CD14-positive monocyte (primary cell): ENCODE measurements around the gene KCNJ16. TPM values are rescaled to one million over a fixed set of nuclear protein-coding genes. Genes with fewer than 3 reads are reported as not detected.
A peak's percentile ranks its signal among the peaks of the same experiment; 100 is the strongest.

Experiments
- DNase-seq, 3 donors: peaks; one replicate each; pipeline ENCODE4 v3.0.0-alpha.2; 2011 to 2022
- H2AFZ ChIP-seq: 2 replicates; pipeline ENCODE4 v1.6.0; 2012; ENCODE audit warnings: mild to moderate bottlenecking, low read depth, low read length, inconsistent platforms; ENCODE audit not compliant: insufficient read depth, poor library complexity, severe bottlenecking
- H3K27ac ChIP-seq, 2 donors: 1 replicate in 1 of 2; 2 replicates in 1 of 2; pipeline ENCODE4 v1.5.1; 2012 to 2013; ENCODE audit warnings: low read length in 2 of 2, control low read depth in 1 of 2, inconsistent platforms in 1 of 2, low read depth in 1 of 2, mild to moderate bottlenecking in 1 of 2
- H3K27me3 ChIP-seq, 2 donors: one replicate each; pipeline versions ENCODE4 v1.6.0 to v1.6.1; 2011 to 2013; ENCODE audit warnings: low read length in 2 of 2; ENCODE audit not compliant: control insufficient read depth in 2 of 2, insufficient read depth in 2 of 2
- H3K36me3 ChIP-seq, 2 donors: replicated peaks in 1 of 2; 1 replicate in 1 of 2; 2 replicates in 1 of 2; pipeline versions ENCODE4 v1.5.1 to v1.6.1; 2012 to 2013; ENCODE audit warnings: low read length in 2 of 2, control low read depth in 1 of 2, inconsistent platforms in 1 of 2, mild to moderate bottlenecking in 1 of 2; ENCODE audit not compliant: insufficient read depth in 2 of 2, control insufficient read depth in 1 of 2
- H3K4me1 ChIP-seq, 2 donors: 1 replicate in 1 of 2; 2 replicates in 1 of 2; pipeline versions ENCODE4 v1.5.1 to v1.6.1; 2012 to 2013; ENCODE audit warnings: low read length in 2 of 2, control low read depth in 1 of 2, inconsistent platforms in 1 of 2, mild to moderate bottlenecking in 1 of 2, moderate library complexity in 1 of 2; ENCODE audit not compliant: insufficient read depth in 2 of 2, control insufficient read depth in 1 of 2
- H3K4me2 ChIP-seq: replicated peaks from 2 replicates; pipeline ENCODE3; 2012; ENCODE audit warnings: low read length, moderate library complexity, mild to moderate bottlenecking; ENCODE audit not compliant: poor library complexity, severe bottlenecking; ENCODE audit errors: extremely low read depth
- H3K4me3 ChIP-seq, 3 experiments: fragments of 200-600 bp in 1 of 3; sonication (generic) in 1 of 3; replicated peaks in 1 of 3; 1 replicate in 2 of 3; 2 replicates in 1 of 3; pipeline ENCODE4 v1.5.1; 2011 to 2013; ENCODE audit warnings: low read length in 3 of 3, mild to moderate bottlenecking in 3 of 3, control low read depth in 2 of 3, low read depth in 2 of 3, inconsistent platforms in 1 of 3, moderate library complexity in 1 of 3
- H3K79me2 ChIP-seq: 2 replicates; pipeline ENCODE4 v1.6.0; 2012; ENCODE audit warnings: mild to moderate bottlenecking, control low read depth, inconsistent platforms, low read length, moderate library complexity; ENCODE audit not compliant: insufficient read depth
- H3K9ac ChIP-seq: 2 replicates; pipeline ENCODE4 v1.6.0; 2017; ENCODE audit warnings: low read length, mild to moderate bottlenecking; ENCODE audit not compliant: insufficient read depth, poor library complexity, severe bottlenecking
- H3K9me3 ChIP-seq, 2 donors: replicated peaks in 1 of 2; 1 replicate in 1 of 2; 2 replicates in 1 of 2; pipeline versions ENCODE4 v1.5.1 to v1.6.1; 2012 to 2013; ENCODE audit warnings: low read length in 2 of 2, control low read depth in 1 of 2; ENCODE audit not compliant: control insufficient read depth in 1 of 2, insufficient read depth in 1 of 2
- H4K20me1 ChIP-seq: 2 replicates; pipeline ENCODE4 v1.6.0; 2012; ENCODE audit warnings: mild to moderate bottlenecking, low read length, control low read depth, moderate library complexity; ENCODE audit not compliant: insufficient read depth
- H3K27ac Mint-ChIP-seq, 7 donors: one replicate each; pipeline ENCODE4 v1.8.0; 2020; ENCODE audit warnings: mild to moderate bottlenecking in 7 of 7, mixed read lengths in 7 of 7, moderate library complexity in 6 of 7, inconsistent platforms in 2 of 7
- H3K27me3 Mint-ChIP-seq, 3 donors: one replicate each; pipeline ENCODE4 v1.8.0; 2021 to 2022; ENCODE audit warnings: low read depth in 3 of 3, mild to moderate bottlenecking in 3 of 3, mixed read lengths in 3 of 3, moderate library complexity in 3 of 3, inconsistent platforms in 1 of 3
- H3K36me3 Mint-ChIP-seq, 2 donors: one replicate each; pipeline ENCODE4 v1.8.0; 2020; ENCODE audit warnings: mixed read lengths in 2 of 2, inconsistent platforms in 1 of 2, mild to moderate bottlenecking in 1 of 2
- H3K4me1 Mint-ChIP-seq: one replicate; pipeline ENCODE4 v1.8.0; 2020; ENCODE audit warnings: mild to moderate bottlenecking, mixed read lengths
- H3K4me3 Mint-ChIP-seq, 2 donors: one replicate each; pipeline ENCODE4 v1.8.0; 2020; ENCODE audit warnings: mild to moderate bottlenecking in 2 of 2, mixed read lengths in 2 of 2, moderate library complexity in 1 of 2
- H3K9me3 Mint-ChIP-seq, 7 donors: one replicate each; pipeline ENCODE4 v1.8.0; 2020 to 2022; ENCODE audit warnings: mixed read lengths in 7 of 7, mild to moderate bottlenecking in 6 of 7, moderate library complexity in 6 of 7, inconsistent platforms in 2 of 7
- WGBS: methylation state at CpG from one replicate; pipeline ENCODE4 v1.1.5; 2013; ENCODE audit warnings: missing lambda C conversion rate; ENCODE audit not compliant: insufficient coverage; 5-methylcytosine and 5-hydroxymethylcytosine counted together
- intact Hi-C, 2 donors: fragments of 100-400 bp; cut with micrococcal nuclease; formaldehyde crosslinking; loops; one replicate each; pipeline versions ENCODE4 v1.15.0 to v1.15.1; 2023
- polyA plus RNA-seq, 3 donors: library from polyadenylated mRNA; depleted of rRNA in 1 of 3; unstranded in 2 of 3; stranded (reverse) in 1 of 3; fragments of 300-500 nt in 2 of 3; fragments of >200 nt in 1 of 3; fragmentation: Illumina TruSeq in 2 of 3; gene quantifications; 1 replicate in 2 of 3; 2 replicates in 1 of 3; pipeline ENCODE4 v1.2.3, GENCODE V29; 2012 to 2021
- TF ChIP-seq, protein P1 (sequence below): fragments of 200-600 bp; IDR thresholded peaks from one replicate; pipeline ENCODE4 v1.8.0; 2022; ENCODE audit warnings: antibody characterized with exemption, mild to moderate bottlenecking

KCNJ16 gene
- polyA plus RNA-seq, 3 donors: not detected

DNA sequence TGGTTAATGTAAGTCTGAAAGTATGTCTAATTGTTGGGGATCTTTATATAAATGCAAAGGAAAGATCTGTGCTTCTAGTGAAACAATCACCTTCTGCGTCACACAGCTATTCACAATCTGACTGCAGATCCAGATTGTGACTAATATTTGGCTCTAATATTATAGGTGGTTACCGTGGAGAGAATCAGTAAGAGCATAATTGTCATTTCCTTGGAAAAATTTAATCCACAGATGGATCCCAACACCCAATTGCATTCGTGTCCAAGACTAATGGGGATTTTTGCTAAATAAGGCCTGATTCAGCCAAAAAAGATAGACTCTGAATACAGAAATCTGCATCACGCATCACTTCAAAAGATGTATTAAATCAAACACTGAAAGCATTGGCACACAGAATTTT, 91.6 kb downstream of the KCNJ16 start:
- H3K9me3 Mint-ChIP-seq: peaks cover 0 to 3% (median 0%) of the 10 kb centered on the region in 7 donors
- intact Hi-C loops: no loop called here
- peaks cover 21% of the 10 kb centered on the region for H4K20me1 ChIP-seq
- TF ChIP-seq, protein P1, sequence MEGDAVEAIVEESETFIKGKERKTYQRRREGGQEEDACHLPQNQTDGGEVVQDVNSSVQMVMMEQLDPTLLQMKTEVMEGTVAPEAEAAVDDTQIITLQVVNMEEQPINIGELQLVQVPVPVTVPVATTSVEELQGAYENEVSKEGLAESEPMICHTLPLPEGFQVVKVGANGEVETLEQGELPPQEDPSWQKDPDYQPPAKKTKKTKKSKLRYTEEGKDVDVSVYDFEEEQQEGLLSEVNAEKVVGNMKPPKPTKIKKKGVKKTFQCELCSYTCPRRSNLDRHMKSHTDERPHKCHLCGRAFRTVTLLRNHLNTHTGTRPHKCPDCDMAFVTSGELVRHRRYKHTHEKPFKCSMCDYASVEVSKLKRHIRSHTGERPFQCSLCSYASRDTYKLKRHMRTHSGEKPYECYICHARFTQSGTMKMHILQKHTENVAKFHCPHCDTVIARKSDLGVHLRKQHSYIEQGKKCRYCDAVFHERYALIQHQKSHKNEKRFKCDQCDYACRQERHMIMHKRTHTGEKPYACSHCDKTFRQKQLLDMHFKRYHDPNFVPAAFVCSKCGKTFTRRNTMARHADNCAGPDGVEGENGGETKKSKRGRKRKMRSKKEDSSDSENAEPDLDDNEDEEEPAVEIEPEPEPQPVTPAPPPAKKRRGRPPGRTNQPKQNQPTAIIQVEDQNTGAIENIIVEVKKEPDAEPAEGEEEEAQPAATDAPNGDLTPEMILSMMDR: no peak
- no peaks in the 10 kb centered on the region for H3K36me3 Mint-ChIP-seq
- H3K4me1 ChIP-seq: peaks cover 15 to 32% of the 10 kb centered on the region in 2 donors
- H2AFZ ChIP-seq: no peak overlapping the region
- H3K36me3 ChIP-seq: no peaks in the 10 kb centered on the region
- peaks cover 23% of the 10 kb centered on the region for H3K79me2 ChIP-seq
- no peak overlapping the region for H3K4me3 ChIP-seq
- no peak overlapping the region for H3K9ac ChIP-seq
- no peak overlapping the region for H3K4me2 ChIP-seq
- no CpG with 5 or more reads among the region's 4 CpGs for WGBS
- H3K4me1 Mint-ChIP-seq: peaks cover 36% of the 10 kb centered on the region
- H3K27ac Mint-ChIP-seq: no peak overlapping the region
- H3K9me3 ChIP-seq: no peaks in the 10 kb centered on the region
- no peaks in the 10 kb centered on the region for H3K27me3 Mint-ChIP-seq
- H3K27me3 ChIP-seq: no peaks in the 10 kb centered on the region
- no peak overlapping the region for H3K4me3 Mint-ChIP-seq
- no peak overlapping the region for H3K27ac ChIP-seq
- DNase-seq: no peak

DNA sequence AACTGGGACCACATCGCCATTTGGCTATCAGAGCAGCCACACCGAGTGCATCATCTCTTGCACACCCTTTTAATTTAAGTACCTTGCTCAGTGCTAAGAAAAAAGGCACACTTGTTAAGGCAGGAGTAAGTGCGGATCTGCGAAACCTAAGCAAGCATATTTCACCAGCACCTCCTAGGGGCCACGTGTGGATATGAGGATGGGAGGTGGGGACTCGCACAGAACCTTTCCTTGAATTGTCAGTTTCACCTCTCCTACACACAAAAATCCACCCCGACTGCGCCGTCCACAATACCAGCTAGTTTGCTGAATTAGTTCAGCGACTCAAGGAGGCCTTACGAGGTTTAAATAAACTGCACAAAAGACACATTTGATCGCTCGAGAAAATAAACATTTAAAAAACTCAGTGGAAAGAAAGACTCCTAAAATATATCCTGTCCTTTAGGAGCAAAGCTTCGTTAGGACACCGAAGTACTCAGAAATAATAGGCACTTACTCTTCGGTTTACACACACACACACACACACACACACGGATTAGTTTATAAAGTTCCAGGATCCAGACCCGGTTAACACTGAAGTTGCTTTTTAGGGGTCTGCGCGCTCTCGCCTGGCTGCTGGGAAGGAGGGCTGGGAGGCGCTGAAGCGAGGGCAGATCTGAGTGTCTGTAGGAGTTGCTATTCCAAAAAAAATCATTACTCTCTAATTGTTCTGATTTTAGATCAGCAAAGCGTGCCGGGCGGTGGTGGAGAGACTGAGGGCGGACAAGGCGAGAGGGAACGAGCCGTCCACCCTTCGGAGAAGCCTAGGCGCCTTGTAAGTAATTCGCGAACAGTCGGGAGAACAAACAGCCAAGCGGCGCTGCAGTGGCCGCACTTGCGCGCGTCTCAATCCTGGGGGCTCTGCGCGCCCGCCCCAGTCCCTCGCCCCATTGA, 93.3 kb downstream of the KCNJ16 start:
- H3K4me1 ChIP-seq: peaks cover 30 to 49% of the 10 kb centered on the region in 2 donors
- WGBS: 0% methylated on average over 22 of the region's 45 CpGs
- peak overlapping the region; percentile 75 to 97 (median 89) for H3K4me3 ChIP-seq
- peaks cover 52% of the 10 kb centered on the region for H3K4me1 Mint-ChIP-seq
- H3K27me3 ChIP-seq: no peaks in the 10 kb centered on the region
- H2AFZ ChIP-seq: peak overlapping the region; percentile 93
- DNase-seq: peak; percentile 30 to 57 (median 43)
- intact Hi-C loops: loop anchor here in 1 of 2 donors (2.0 kb wide), 1 partner anchor 126 kb away; no protein-coding TSS in a partner anchor
- H3K36me3 ChIP-seq: no peaks in the 10 kb centered on the region
- H3K9me3 ChIP-seq: no peaks in the 10 kb centered on the region
- H4K20me1 ChIP-seq: peaks cover 38% of the 10 kb centered on the region
- H3K4me2 ChIP-seq: peak overlapping the region; percentile 87
- H3K27me3 Mint-ChIP-seq: peaks cover 0 to 2% (median 0%) of the 10 kb centered on the region in 3 donors
- peaks cover 40% of the 10 kb centered on the region for H3K79me2 ChIP-seq
- H3K27ac Mint-ChIP-seq: peak overlapping the region; percentile 51 to 94 (median 83)
- H3K9me3 Mint-ChIP-seq: peaks cover 0 to 3% (median 0%) of the 10 kb centered on the region in 7 donors
- H3K27ac ChIP-seq: peak overlapping the region; percentile 71 to 87
- peak overlapping the region; percentile 91 to 95 for H3K4me3 Mint-ChIP-seq
- H3K36me3 Mint-ChIP-seq: peaks cover 0 to 1% of the 10 kb centered on the region in 2 donors
- TF ChIP-seq, protein P1: peak; percentile 68
- H3K9ac ChIP-seq: peak overlapping the region; percentile 74
